SJCRH30 (cell line): ENCODE data around the gene CCDC197. TPM values are rescaled to one million over a fixed set of nuclear protein-coding genes. Genes with fewer than 3 reads are reported as not detected.

ENCODE experiments used
- DNase-seq, 2 experiments: peaks; one replicate each; pipeline ENCODE4 v3.0.0-alpha.2; 2015 to 2020
- H3K27ac ChIP-seq: fragments of 250-450 bp; sonication (Bioruptor Pico); 2 replicates; pipeline ENCODE4 v1.5.1; 2020; ENCODE audit warnings: mild to moderate bottlenecking, moderate library complexity
- H3K27me3 ChIP-seq: fragments of 250-450 bp; sonication (Bioruptor Pico); 2 replicates; pipeline ENCODE4 v1.5.1; 2020; ENCODE audit warnings: mild to moderate bottlenecking, moderate library complexity
- H3K36me3 ChIP-seq: fragments of 250-450 bp; sonication (Bioruptor Pico); 2 replicates; pipeline ENCODE4 v1.5.1; 2020; ENCODE audit warnings: mild to moderate bottlenecking, moderate library complexity
- H3K4me1 ChIP-seq: fragments of 250-450 bp; sonication (Bioruptor Pico); 2 replicates; pipeline ENCODE4 v1.5.1; 2020; ENCODE audit warnings: mild to moderate bottlenecking, moderate library complexity
- H3K4me3 ChIP-seq: fragments of 250-450 bp; sonication (Bioruptor Pico); 2 replicates; pipeline ENCODE4 v1.5.1; 2020; ENCODE audit warnings: mild to moderate bottlenecking, moderate library complexity
- H3K9me3 ChIP-seq: fragments of 250-450 bp; sonication (Bioruptor Pico); replicated peaks from 2 replicates; pipeline ENCODE4 v1.5.1; 2020; ENCODE audit warnings: mild to moderate bottlenecking, moderate library complexity
- total RNA-seq: library from RNA; depleted of rRNA; stranded (reverse); fragments of >200 nt; shearing (Covaris generic); gene quantifications from 2 replicates; pipeline ENCODE4 v1.2.3, GENCODE V29; 2014

CCDC197 gene
- total RNA-seq, 1 experiment from 2014 or later, result not detected

- H3K4me3 ChIP-seq, result no peak overlapping the region
- no peaks in the 10 kb centered on the region for H3K27me3 ChIP-seq
- H3K36me3 ChIP-seq, result no peaks in the 10 kb centered on the region
- no peak overlapping the region for H3K27ac ChIP-seq
- no peak for DNase-seq
- no peaks in the 10 kb centered on the region for H3K9me3 ChIP-seq
- peaks cover 9% of the 10 kb centered on the region for H3K4me1 ChIP-seq
These were observed 17.3 kb downstream of the CCDC197 start for GRCh38 chr14:94014382-94014781.

GRCh38 chr14:94015223-94015622 is 18.1 kb downstream of the CCDC197 start:
- no peaks in the 10 kb centered on the region for H3K36me3 ChIP-seq
- no peaks in the 10 kb centered on the region for H3K9me3 ChIP-seq
- H3K4me1 ChIP-seq, result peaks cover 2% of the 10 kb centered on the region
- H3K27ac ChIP-seq, result no peak overlapping the region
- DNase-seq, result no peak
- H3K27me3 ChIP-seq, result no peaks in the 10 kb centered on the region
- H3K4me3 ChIP-seq, result no peak overlapping the region

GRCh38 chr14:94016446-94016976 is 19.4 kb downstream of the CCDC197 start:
- Histone ChIP-seq H3K27ac (no peak overlapping the region), H3K9me3 (no peaks in the 10 kb centered on the region), H3K36me3 (no peaks in the 10 kb centered on the region), H3K4me3 (no peak overlapping the region), H3K4me1 (no peaks in the 10 kb centered on the region), H3K27me3 (no peaks in the 10 kb centered on the region)
- no peak for DNase-seq

- no peak overlapping the region for H3K27ac ChIP-seq
- H3K4me1 ChIP-seq, result no peaks in the 10 kb centered on the region
- no peaks in the 10 kb centered on the region for H3K36me3 ChIP-seq
- H3K27me3 ChIP-seq, result no peaks in the 10 kb centered on the region
- no peak overlapping the region for H3K4me3 ChIP-seq
- no peaks in the 10 kb centered on the region for H3K9me3 ChIP-seq
- no peak for DNase-seq
These were observed 21.2 kb downstream of the CCDC197 start for GRCh38 chr14:94018308-94018707.

- DNase-seq, result no peak
- no peak overlapping the region for H3K4me3 ChIP-seq
- H3K36me3 ChIP-seq, result no peaks in the 10 kb centered on the region
- H3K4me1 ChIP-seq, result no peaks in the 10 kb centered on the region
- H3K27ac ChIP-seq, result no peak overlapping the region
- no peaks in the 10 kb centered on the region for H3K9me3 ChIP-seq
- H3K27me3 ChIP-seq, result no peaks in the 10 kb centered on the region
These were observed 22.2 kb downstream of the CCDC197 start for GRCh38 chr14:94019329-94019728.

- no peak overlapping the region for H3K27ac ChIP-seq
- DNase-seq, result no peak
- H3K4me1 ChIP-seq, result no peaks in the 10 kb centered on the region
- H3K27me3 ChIP-seq, result no peaks in the 10 kb centered on the region
- H3K4me3 ChIP-seq, result no peak overlapping the region
- H3K9me3 ChIP-seq, result no peaks in the 10 kb centered on the region
- no peaks in the 10 kb centered on the region for H3K36me3 ChIP-seq
These were observed 23.2 kb downstream of the CCDC197 start for GRCh38 chr14:94020267-94020666.

GRCh38 chr14:94021001-94021400 is 23.9 kb downstream of the CCDC197 start:
- DNase-seq, result no peak
- no peak overlapping the region for H3K27ac ChIP-seq
- H3K4me1 ChIP-seq, result no peaks in the 10 kb centered on the region
- no peaks in the 10 kb centered on the region for H3K9me3 ChIP-seq
- no peaks in the 10 kb centered on the region for H3K27me3 ChIP-seq
- H3K36me3 ChIP-seq, result no peaks in the 10 kb centered on the region
- no peak overlapping the region for H3K4me3 ChIP-seq

- Histone ChIP-seq H3K4me3 (no peak overlapping the region), H3K27ac (no peak overlapping the region), H3K4me1 (no peaks in the 10 kb centered on the region), H3K36me3 (no peaks in the 10 kb centered on the region), H3K9me3 (no peaks in the 10 kb centered on the region), H3K27me3 (no peaks in the 10 kb centered on the region)
- no peak for DNase-seq
These were observed 24.5 kb downstream of the CCDC197 start for GRCh38 chr14:94021416-94022157.

GRCh38 chr14:94022532-94023411 is 25.7 kb downstream of the CCDC197 start:
- H3K27ac ChIP-seq, result no peak overlapping the region
- H3K36me3 ChIP-seq, result no peaks in the 10 kb centered on the region
- DNase-seq, result no peak
- H3K27me3 ChIP-seq, result peaks cover 5% of the 10 kb centered on the region; the same call in 1 of the 2 replicates
- no peaks in the 10 kb centered on the region for H3K9me3 ChIP-seq
- H3K4me3 ChIP-seq, result no peak overlapping the region
- no peaks in the 10 kb centered on the region for H3K4me1 ChIP-seq

- peaks cover 5% of the 10 kb centered on the region; the same call in 1 of the 2 replicates for H3K27me3 ChIP-seq
- H3K36me3 ChIP-seq, result no peaks in the 10 kb centered on the region
- no peak overlapping the region for H3K27ac ChIP-seq
- DNase-seq, result no peak
- no peaks in the 10 kb centered on the region for H3K4me1 ChIP-seq
- no peak overlapping the region for H3K4me3 ChIP-seq
- H3K9me3 ChIP-seq, result no peaks in the 10 kb centered on the region
These were observed 27.4 kb downstream of the CCDC197 start for GRCh38 chr14:94024549-94024948.

GRCh38 chr14:94025720-94026119 is 28.6 kb downstream of the CCDC197 start:
- Histone ChIP-seq H3K36me3 (no peaks in the 10 kb centered on the region), H3K27ac (no peak overlapping the region), H3K9me3 (no peaks in the 10 kb centered on the region), H3K4me1 (no peaks in the 10 kb centered on the region), H3K27me3 (peaks cover 5% of the 10 kb centered on the region; the same call in 1 of the 2 replicates), H3K4me3 (no peak overlapping the region)
- no peak for DNase-seq

GRCh38 chr14:94026173-94026888 is 29.2 kb downstream of the CCDC197 start, which contains the start of gene OTUB2:
TSS of gene OTUB2 (plus strand) at chr14:94026340. CDS start at chr14:94026538, 198 bp downstream.
- DNase-seq, result peak; percentile 95 to 98
- Histone ChIP-seq H3K9me3 (no peaks in the 10 kb centered on the region), H3K4me1 (no peaks in the 10 kb centered on the region), H3K27me3 (peaks cover 5% of the 10 kb centered on the region; the same call in 1 of the 2 replicates), H3K36me3 (no peaks in the 10 kb centered on the region), H3K4me3 (peak within 1 kb of the TSS; percentile 51), H3K27ac (no peak within 1 kb of the TSS)

- Histone ChIP-seq H3K27ac (no peak overlapping the region), H3K4me3 (peak overlapping the region; percentile 51), H3K9me3 (no peaks in the 10 kb centered on the region), H3K4me1 (no peaks in the 10 kb centered on the region), H3K27me3 (peaks cover 5% of the 10 kb centered on the region; the same call in 1 of the 2 replicates), H3K36me3 (no peaks in the 10 kb centered on the region)
- no peak for DNase-seq
These were observed 29.9 kb downstream of the CCDC197 start for GRCh38 chr14:94026889-94027469.
